Endodermal cell (in vitro differentiated cells): ENCODE results near the gene ADAMTS13. TPM values are rescaled to one million over a fixed set of nuclear protein-coding genes. Genes with fewer than 3 reads are reported as not detected.

ENCODE experiments used
- DNase-seq: peaks from one replicate; pipeline ENCODE4 v3.0.0-alpha.2; 2017
- H3K27ac ChIP-seq: 2 replicates; pipeline ENCODE4 v1.5.1; 2013; ENCODE audit warnings: mild to moderate bottlenecking, low read depth, low read length, moderate library complexity
- H3K27me3 ChIP-seq: 2 replicates; pipeline ENCODE4 v1.6.1; 2013; ENCODE audit warnings: mild to moderate bottlenecking, low read length, moderate library complexity; ENCODE audit not compliant: insufficient read depth, control insufficient read depth, poor library complexity, severe bottlenecking
- H3K36me3 ChIP-seq: 2 replicates; pipeline ENCODE4 v1.7.0; 2013; ENCODE audit warnings: mild to moderate bottlenecking, low read length, moderate library complexity; ENCODE audit not compliant: control insufficient read depth, insufficient read depth
- H3K4me1 ChIP-seq: one replicate; pipeline ENCODE4 v1.7.0; 2013; ENCODE audit warnings: low read length; ENCODE audit not compliant: control insufficient read depth, insufficient read depth
- H3K4me3 ChIP-seq: 2 replicates; pipeline ENCODE4 v1.5.1; 2013; ENCODE audit warnings: mild to moderate bottlenecking, low read length, moderate library complexity
- H3K9ac ChIP-seq: 2 replicates; pipeline ENCODE4 v1.6.1; 2013; ENCODE audit warnings: mild to moderate bottlenecking, low read length, moderate library complexity; ENCODE audit not compliant: poor library complexity, severe bottlenecking; ENCODE audit errors: extremely low read depth
- H3K9me3 ChIP-seq: 2 replicates; pipeline ENCODE4 v1.6.1; 2013; ENCODE audit warnings: mild to moderate bottlenecking, low read length, moderate library complexity; ENCODE audit not compliant: control insufficient read depth
- H3K27ac Mint-ChIP-seq: 2 replicates; pipeline ENCODE4 v1.8.0; 2020; ENCODE audit warnings: mixed read lengths
- H3K27me3 Mint-ChIP-seq: 2 replicates; pipeline ENCODE4 v1.8.0; 2021; ENCODE audit warnings: mild to moderate bottlenecking, mixed read lengths; ENCODE audit not compliant: insufficient read depth
- H3K36me3 Mint-ChIP-seq: 2 replicates; pipeline ENCODE4 v1.8.0; 2020; ENCODE audit warnings: low read depth, mixed read lengths
- H3K4me1 Mint-ChIP-seq: 2 replicates; pipeline ENCODE4 v1.8.0; 2020; ENCODE audit warnings: mixed read lengths
- H3K4me3 Mint-ChIP-seq: 2 replicates; pipeline ENCODE4 v1.8.0; 2020; ENCODE audit warnings: mild to moderate bottlenecking, moderate library complexity, mixed read lengths
- H3K9me3 Mint-ChIP-seq: 2 replicates; pipeline ENCODE4 v1.8.0; 2020; ENCODE audit warnings: mild to moderate bottlenecking, mixed read lengths
- CTCF ChIP-seq: fragments of 200-600 bp; sonication (generic); conservative IDR thresholded peaks from 2 replicates; pipeline ENCODE4 v1.5.0; 2021; ENCODE audit warnings: antibody characterized with exemption, mild to moderate bottlenecking
- WGBS, 2 experiments: methylation state at CpG; one replicate each; pipeline versions ENCODE4 v1.1.5 to v1.1.7; 2013; ENCODE audit warnings: missing lambda C conversion rate in 2 of 2, mixed read lengths in 1 of 2; ENCODE audit not compliant: insufficient coverage in 1 of 2, insufficient read length in 1 of 2; 5-methylcytosine and 5-hydroxymethylcytosine counted together
- total RNA-seq, 2 donors: library from RNA; stranded (reverse); fragmentation: NEBNext Ultra II Directional in 1 of 2; extraction: Animal tissue kit (Norgen Biotek cat#: 25700) in 1 of 2; gene quantifications; 2 replicates in 1 of 2; 3 replicates in 1 of 2; pipeline ENCODE4 v1.2.1, GENCODE V29; 2021

ADAMTS13 gene
- total RNA-seq, 2 donors from 2014 or later, result 13.5 to 21.7 TPM

DNA sequence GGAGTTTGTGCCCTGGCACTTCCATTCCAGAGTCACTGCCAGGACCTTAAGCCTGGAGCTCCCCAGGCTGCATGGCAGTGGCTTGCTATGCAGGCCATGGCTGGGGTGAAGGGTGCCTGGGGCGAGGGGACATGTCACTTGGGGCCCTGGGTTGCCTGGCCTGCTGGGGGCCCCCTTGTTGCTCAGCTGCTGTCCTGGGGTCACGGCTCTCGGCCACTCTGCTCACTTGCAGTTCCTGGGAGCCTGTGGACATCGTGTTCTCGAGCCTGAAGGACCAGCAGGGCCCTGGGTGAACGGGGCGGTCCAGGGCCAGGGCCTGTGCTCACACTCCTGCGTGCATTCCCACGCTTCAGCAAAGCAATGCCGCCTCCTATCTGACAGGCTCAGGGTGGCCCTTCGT lies 71.3 kb downstream of the ADAMTS13 start:
- TF ChIP-seq CTCF, result no peak
- Histone ChIP-seq H3K27ac (no peak overlapping the region), H3K9me3 (no peaks in the 10 kb centered on the region), H3K36me3 (no peaks in the 10 kb centered on the region), H3K4me1 (no peaks in the 10 kb centered on the region), H3K27me3 (no peaks in the 10 kb centered on the region), H3K4me3 (no peak overlapping the region), H3K9ac (no peak overlapping the region)
- 88 to 90% methylated on average over 11 of the region's 11 CpGs for WGBS, 2 experiments
- Mint-ChIP-seq H3K27ac (no peak overlapping the region), H3K4me1 (no peaks in the 10 kb centered on the region), H3K27me3 (no peaks in the 10 kb centered on the region), H3K36me3 (no peaks in the 10 kb centered on the region), H3K9me3 (no peaks in the 10 kb centered on the region), H3K4me3 (no peak overlapping the region)
- DNase-seq, result no peak

- Mint-ChIP-seq H3K4me1 (no peaks in the 10 kb centered on the region), H3K4me3 (no peak overlapping the region), H3K36me3 (no peaks in the 10 kb centered on the region), H3K27ac (no peak overlapping the region), H3K9me3 (no peaks in the 10 kb centered on the region), H3K27me3 (no peaks in the 10 kb centered on the region)
- Histone ChIP-seq H3K36me3 (no peaks in the 10 kb centered on the region), H3K9me3 (no peaks in the 10 kb centered on the region), H3K27ac (no peak overlapping the region), H3K4me1 (no peaks in the 10 kb centered on the region), H3K9ac (no peak overlapping the region), H3K4me3 (no peak overlapping the region), H3K27me3 (no peaks in the 10 kb centered on the region)
- no peak for TF ChIP-seq CTCF
- DNase-seq, result no peak
- 92 to 96% methylated on average over 20 to 23 of the region's 23 CpGs for WGBS, 2 experiments
These were observed 71.8 kb downstream of the ADAMTS13 start for GRCh38 chr9:133493845-133494540.

- no peaks in the 10 kb centered on the region for H3K4me1 Mint-ChIP-seq
- no peak for TF ChIP-seq CTCF
- H3K27me3 Mint-ChIP-seq, result no peaks in the 10 kb centered on the region
- 89 to 92% methylated on average over 15 to 24 of the region's 24 CpGs for WGBS, 2 experiments
- DNase-seq, result no peak
- H3K36me3 Mint-ChIP-seq, result no peaks in the 10 kb centered on the region
- H3K27ac Mint-ChIP-seq, result no peak overlapping the region
- no peaks in the 10 kb centered on the region for H3K36me3 ChIP-seq
- H3K27ac ChIP-seq, result no peak overlapping the region
- H3K27me3 ChIP-seq, result no peaks in the 10 kb centered on the region
- H3K4me1 ChIP-seq, result no peaks in the 10 kb centered on the region
- H3K9me3 ChIP-seq, result no peaks in the 10 kb centered on the region
- no peak overlapping the region for H3K9ac ChIP-seq
- no peaks in the 10 kb centered on the region for H3K9me3 Mint-ChIP-seq
- H3K4me3 Mint-ChIP-seq, result no peak overlapping the region
- no peak overlapping the region for H3K4me3 ChIP-seq
These were observed 72.6 kb downstream of the ADAMTS13 start for GRCh38 chr9:133494636-133495326.
